ENCODE measurements around the gene ORC2.
"Not testable (repeated sequence)": the region's sequence is repeated elsewhere in the genome, so short reads cannot be mapped to it uniquely, and the experiment has no call there.

ORC2 gene

GRCh38 chr2:200963124-200963917, at the start of gene ORC2:
TSS of gene ORC2 (minus strand) at chr2:200963660. CDS start at chr2:200958123, 5,537 bp downstream.
- DNase-seq (ENCODE audit: low spot score): peak; percentile 98

- no peak for DNase-seq (ENCODE audit: low spot score)
Observed at GRCh38 chr2:201008296-201008829, 44.9 kb upstream of the ORC2 start.

- no peak for DNase-seq (ENCODE audit: low spot score)
Observed at GRCh38 chr2:201007584-201007998, 44.1 kb upstream of the ORC2 start.

- DNase-seq (ENCODE audit: low spot score): no peak
Observed at GRCh38 chr2:201006704-201007103, 43.2 kb upstream of the ORC2 start.

- no peak for DNase-seq (ENCODE audit: low spot score)
Observed at GRCh38 chr2:201004370-201004769, 40.9 kb upstream of the ORC2 start.

- DNase-seq (ENCODE audit: low spot score): peak; percentile 10
Observed at GRCh38 chr2:200993097-200993496, 29.6 kb upstream of the ORC2 start.

- no peak for DNase-seq (ENCODE audit: low spot score)
Observed at GRCh38 chr2:200987137-200987536, 23.7 kb upstream of the ORC2 start.

- peak; percentile 34 for DNase-seq (ENCODE audit: low spot score)
Observed at GRCh38 chr2:200985799-200986198, 22.3 kb upstream of the ORC2 start.

GRCh38 chr2:200976710-200977109, 13.2 kb upstream of the ORC2 start:
- DNase-seq (ENCODE audit: low spot score): no peak

GRCh38 chr2:200975672-200976071, 12.2 kb upstream of the ORC2 start:
- no peak for DNase-seq (ENCODE audit: low spot score)

- DNase-seq (ENCODE audit: low spot score): not testable (repeated sequence)
Observed at GRCh38 chr2:200970057-200970456, 6.6 kb upstream of the ORC2 start.

- no peak for DNase-seq (ENCODE audit: low spot score)
Observed at GRCh38 chr2:200968735-200969134, 5.3 kb upstream of the ORC2 start.

- no peak for DNase-seq (ENCODE audit: low spot score)
Observed at GRCh38 chr2:200968162-200968561, 4.7 kb upstream of the ORC2 start.

GRCh38 chr2:200966770-200967169, 3.3 kb upstream of the ORC2 start:
- peak; percentile 61 for DNase-seq (ENCODE audit: low spot score)

GRCh38 chr2:200964498-200964897, 1.0 kb upstream of the ORC2 start:
- DNase-seq (ENCODE audit: low spot score): no peak

GRCh38 chr2:200963918-200964252, 425 bp upstream of the ORC2 start:
- not testable (repeated sequence) for DNase-seq (ENCODE audit: low spot score)

GRCh38 chr2:200962811-200963123, 693 bp downstream of the ORC2 start:
- DNase-seq (ENCODE audit: low spot score): no peak

GRCh38 chr2:200961674-200962073, 1.8 kb downstream of the ORC2 start:
- no peak for DNase-seq (ENCODE audit: low spot score)

- no peak for DNase-seq (ENCODE audit: low spot score)
Observed at GRCh38 chr2:200950378-200950777, 13.1 kb downstream of the ORC2 start.

- DNase-seq (ENCODE audit: low spot score): no peak
Observed at GRCh38 chr2:200945395-200945729, 18.1 kb downstream of the ORC2 start.

- DNase-seq (ENCODE audit: low spot score): peak; percentile 30
Observed at GRCh38 chr2:200944467-200945394, 18.7 kb downstream of the ORC2 start.

- no peak for DNase-seq (ENCODE audit: low spot score)
Observed at GRCh38 chr2:200943527-200944105, 19.8 kb downstream of the ORC2 start.

- no peak for DNase-seq (ENCODE audit: low spot score)
Observed at GRCh38 chr2:200939832-200940231, 23.6 kb downstream of the ORC2 start.
